Prostate gland (tissue), 2 donors: Measurements from ENCODE around the gene NCK1. TPM values are rescaled to one million over a fixed set of nuclear protein-coding genes. Genes with fewer than 3 reads are reported as not detected.

Experiments
- DNase-seq: peaks from one replicate; pipeline ENCODE4 v3.0.0-alpha.2; 2019; ENCODE audit warnings: low spot score
- H3K27ac ChIP-seq, 2 donors: fragments of 200-600 bp; sonication (generic); 2 replicates each; pipeline ENCODE4 v1.5.1; 2017 to 2019
- H3K27me3 ChIP-seq: fragments of 200-600 bp; sonication (generic); replicated peaks from 2 replicates; pipeline ENCODE4 v1.5.1; 2019; ENCODE audit not compliant: insufficient read depth
- H3K36me3 ChIP-seq, 2 donors: fragments of 200-600 bp; sonication (generic); 1 replicate in 1 of 2; 2 replicates in 1 of 2; pipeline versions ENCODE4 v1.5.1 to v1.8.1; 2017 to 2019
- H3K4me1 ChIP-seq: fragments of 200-600 bp; sonication (generic); replicated peaks from 2 replicates; pipeline ENCODE4 v1.5.1; 2019
- H3K4me3 ChIP-seq, 2 donors: fragments of 200-600 bp; sonication (generic); 2 replicates each; pipeline ENCODE4 v1.5.1; 2017 to 2019
- H3K9me3 ChIP-seq: fragments of 200-600 bp; sonication (generic); 2 replicates; pipeline ENCODE4 v1.5.1; 2017
- POLR2A ChIP-seq: fragments of 450-650 bp; IDR thresholded peaks from one replicate; pipeline ENCODE4 v1.6.1; 2016; ENCODE audit warnings: antibody characterized with exemption, mild to moderate bottlenecking
- POLR2AphosphoS5 ChIP-seq: sonication (generic); formaldehyde crosslinking; IDR thresholded peaks from one replicate; pipeline ENCODE4 v1.6.1; 2017; ENCODE audit warnings: antibody characterized with exemption
- WGBS: methylation state at CpG from one replicate; pipeline ENCODE4 v1.1.5; 2018; 5-methylcytosine and 5-hydroxymethylcytosine counted together
- intact Hi-C: fragments of 100-400 bp; cut with DNase I; formaldehyde crosslinking; loops from one replicate; pipeline ENCODE4 v1.14.2; 2022
- total RNA-seq, 2 donors: library from RNA; depleted of rRNA; stranded (reverse); fragments of >200 nt; gene quantifications; one replicate each; pipeline ENCODE4 v1.1.0, GENCODE V29; 2016
- TF ChIP-seq, protein P1 (sequence below), 4 experiments: fragments of 200-600 bp in 2 of 4; fragments of 450-650 bp in 2 of 4; sonication (generic) in 2 of 4; IDR thresholded peaks; 1 replicate in 3 of 4; 2 replicates in 1 of 4; pipeline ENCODE4 v1.5.1; 2016 to 2019; ENCODE audit warnings: antibody characterized with exemption in 4 of 4, mild to moderate bottlenecking in 2 of 4, moderate library complexity in 2 of 4

NCK1 gene
- total RNA-seq, 2 donors from 2014 or later = 23.3 to 35.6 TPM

DNA sequence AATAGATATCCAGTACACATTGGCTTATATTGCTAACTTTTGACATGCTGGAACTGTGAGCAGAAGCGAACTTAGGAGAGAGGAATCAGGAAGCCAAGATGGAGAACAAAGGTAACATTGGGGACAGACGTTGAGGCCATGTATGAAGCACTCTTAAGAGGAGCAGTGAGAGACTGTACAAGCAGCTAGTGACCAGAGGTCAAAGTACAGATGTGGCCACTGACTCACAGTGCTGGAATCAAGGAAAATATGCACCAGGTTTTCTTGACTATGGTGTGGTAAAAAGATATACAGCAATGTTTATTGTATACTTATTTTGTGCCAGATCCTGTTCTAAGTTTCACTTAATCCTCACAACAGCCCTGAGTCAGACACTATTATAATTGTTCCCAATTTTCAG lies 93.8 kb downstream of the NCK1 start:
- Histone ChIP-seq H3K9me3 (no peaks in the 10 kb centered on the region), H3K4me1 (no peaks in the 10 kb centered on the region), H3K27ac (no peak overlapping the region), H3K27me3 (no peaks in the 10 kb centered on the region), H3K4me3 (no peak overlapping the region), H3K36me3 (no peaks in the 10 kb centered on the region)
- WGBS = 81% methylated on average over 2 of the region's 2 CpGs
- no peak for TF ChIP-seq POLR2A
- TF ChIP-seq, protein P1, sequence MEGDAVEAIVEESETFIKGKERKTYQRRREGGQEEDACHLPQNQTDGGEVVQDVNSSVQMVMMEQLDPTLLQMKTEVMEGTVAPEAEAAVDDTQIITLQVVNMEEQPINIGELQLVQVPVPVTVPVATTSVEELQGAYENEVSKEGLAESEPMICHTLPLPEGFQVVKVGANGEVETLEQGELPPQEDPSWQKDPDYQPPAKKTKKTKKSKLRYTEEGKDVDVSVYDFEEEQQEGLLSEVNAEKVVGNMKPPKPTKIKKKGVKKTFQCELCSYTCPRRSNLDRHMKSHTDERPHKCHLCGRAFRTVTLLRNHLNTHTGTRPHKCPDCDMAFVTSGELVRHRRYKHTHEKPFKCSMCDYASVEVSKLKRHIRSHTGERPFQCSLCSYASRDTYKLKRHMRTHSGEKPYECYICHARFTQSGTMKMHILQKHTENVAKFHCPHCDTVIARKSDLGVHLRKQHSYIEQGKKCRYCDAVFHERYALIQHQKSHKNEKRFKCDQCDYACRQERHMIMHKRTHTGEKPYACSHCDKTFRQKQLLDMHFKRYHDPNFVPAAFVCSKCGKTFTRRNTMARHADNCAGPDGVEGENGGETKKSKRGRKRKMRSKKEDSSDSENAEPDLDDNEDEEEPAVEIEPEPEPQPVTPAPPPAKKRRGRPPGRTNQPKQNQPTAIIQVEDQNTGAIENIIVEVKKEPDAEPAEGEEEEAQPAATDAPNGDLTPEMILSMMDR (IDR thresholded peaks at IDR 0.05) = no peak
- TF ChIP-seq POLR2AphosphoS5 = no peak
- intact Hi-C loops = no loop called here
- DNase-seq = no peak

DNA sequence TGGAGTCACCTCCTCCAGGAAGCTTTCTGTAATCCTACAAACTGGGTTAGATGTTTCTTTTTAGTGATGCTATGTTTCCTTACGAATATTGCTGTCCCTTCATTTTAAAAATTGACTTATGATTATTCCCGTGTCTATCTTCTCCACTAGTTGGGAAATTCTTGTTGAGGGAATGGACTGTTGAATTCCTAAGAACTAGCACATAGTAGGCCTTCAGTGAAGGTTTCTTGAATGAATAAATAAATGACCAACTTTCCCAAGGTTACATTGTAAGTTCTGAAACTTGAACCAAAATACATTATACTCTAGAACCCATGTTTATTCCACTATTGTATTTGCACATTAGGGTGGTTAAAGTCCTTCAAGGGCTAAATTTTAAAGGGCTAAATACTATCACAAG lies 95.0 kb downstream of the NCK1 start:
- no peak for DNase-seq
- Histone ChIP-seq H3K27ac (no peak overlapping the region), H3K27me3 (no peaks in the 10 kb centered on the region), H3K9me3 (no peaks in the 10 kb centered on the region), H3K4me1 (no peaks in the 10 kb centered on the region), H3K36me3 (no peaks in the 10 kb centered on the region), H3K4me3 (no peak overlapping the region)
- intact Hi-C loops = no loop called here
- WGBS = 99% methylated on average over 2 of the region's 2 CpGs
- TF ChIP-seq, protein P1 (IDR thresholded peaks at IDR 0.05) = no peak
- TF ChIP-seq POLR2AphosphoS5 (no peak), POLR2A (no peak)

DNA sequence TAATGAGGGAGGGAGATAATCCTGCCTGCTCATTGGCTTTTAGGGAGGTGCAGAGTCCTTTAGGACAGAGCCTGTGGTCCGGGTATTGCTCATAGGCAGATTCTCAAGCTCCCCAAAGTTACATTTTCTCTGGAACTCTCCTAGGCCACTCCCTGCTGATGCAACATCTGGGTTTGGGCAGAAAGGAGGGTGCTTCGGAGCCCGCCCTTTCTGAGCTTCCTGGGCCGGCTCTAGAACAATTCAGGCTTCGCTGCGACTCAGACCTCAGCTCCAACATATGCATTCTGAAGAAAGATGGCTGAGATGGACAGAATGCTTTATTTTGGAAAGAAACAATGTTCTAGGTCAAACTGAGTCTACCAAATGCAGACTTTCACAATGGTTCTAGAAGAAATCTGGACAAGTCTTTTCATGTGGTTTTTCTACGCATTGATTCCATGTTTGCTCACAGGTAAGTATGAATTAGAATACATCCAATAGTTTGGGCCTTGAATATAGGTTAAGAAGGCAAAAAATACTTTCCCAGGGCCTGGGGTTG lies 95.8 kb downstream of the NCK1 start, which contains the start of gene IL20RB:
IL20RB (plus strand) TSS at position 233 of the 538 bp plus-strand sequence; CDS start at position 364, 131 bp downstream.
- no peak for DNase-seq
- Histone ChIP-seq H3K36me3 (no peaks in the 10 kb centered on the region), H3K27me3 (no peaks in the 10 kb centered on the region), H3K27ac (no peak within 1 kb of the TSS), H3K9me3 (no peaks in the 10 kb centered on the region), H3K4me3 (no peak within 1 kb of the TSS), H3K4me1 (no peaks in the 10 kb centered on the region)
- intact Hi-C loops = no loop called here
- TF ChIP-seq, protein P1 (IDR thresholded peaks at IDR 0.05) = no peak
- no peak for TF ChIP-seq POLR2AphosphoS5
- TF ChIP-seq POLR2A = no peak
- WGBS = 89% methylated on average over 7 of the region's 7 CpGs

DNA sequence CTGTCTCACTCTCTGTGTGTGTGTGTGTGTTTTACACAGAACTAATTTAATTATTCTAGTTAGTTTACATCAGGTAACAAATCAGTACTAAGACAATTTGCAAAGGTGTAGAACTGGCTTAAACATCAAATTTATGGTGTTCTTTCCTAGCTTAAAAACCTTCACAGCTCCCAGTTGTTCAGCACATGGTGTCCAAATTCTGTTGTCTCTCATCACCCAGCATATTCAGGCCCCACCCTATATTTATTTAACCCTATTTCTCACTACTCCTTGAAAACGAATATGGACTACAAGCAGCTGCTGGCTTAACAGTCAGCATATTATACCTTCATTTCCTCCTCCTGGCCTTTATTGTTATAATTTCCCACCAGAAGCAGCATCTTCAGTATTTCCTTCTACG lies 96.9 kb downstream of the NCK1 start:
- WGBS = 44% methylated on average over 2 of the region's 2 CpGs
- TF ChIP-seq POLR2AphosphoS5 = no peak
- no peak for TF ChIP-seq POLR2A
- intact Hi-C loops = no loop called here
- no peak overlapping the region for H3K27ac ChIP-seq
- H3K4me1 ChIP-seq = no peaks in the 10 kb centered on the region
- no peaks in the 10 kb centered on the region for H3K36me3 ChIP-seq
- no peak overlapping the region for H3K4me3 ChIP-seq
- no peak for DNase-seq
- no peaks in the 10 kb centered on the region for H3K27me3 ChIP-seq
- H3K9me3 ChIP-seq = no peaks in the 10 kb centered on the region

DNA sequence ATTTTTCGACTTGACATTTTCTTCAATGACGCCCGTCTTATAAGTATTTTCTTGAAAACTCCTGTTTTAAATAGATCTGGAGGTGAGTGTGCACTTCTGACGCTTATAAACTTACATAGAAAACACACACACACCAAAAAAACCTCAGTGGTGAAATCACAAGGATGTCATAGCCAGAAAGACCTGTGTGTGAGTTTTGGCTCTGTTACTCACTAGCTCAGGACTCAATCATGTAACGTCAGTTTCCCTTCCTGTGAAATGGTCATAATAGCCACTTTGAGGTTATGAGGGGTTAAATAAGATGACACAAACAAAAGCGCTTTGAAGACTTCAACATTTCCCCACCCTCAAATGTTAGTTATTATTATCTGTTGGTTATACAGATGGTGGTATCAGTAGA lies 97.6 kb downstream of the NCK1 start:
- no peaks in the 10 kb centered on the region for H3K36me3 ChIP-seq
- no peaks in the 10 kb centered on the region for H3K4me1 ChIP-seq
- intact Hi-C loops = no loop called here
- no peak overlapping the region for H3K27ac ChIP-seq
- H3K27me3 ChIP-seq = no peaks in the 10 kb centered on the region
- H3K9me3 ChIP-seq = no peaks in the 10 kb centered on the region
- TF ChIP-seq POLR2AphosphoS5 = no peak
- TF ChIP-seq, protein P1 (IDR thresholded peaks at IDR 0.05) = no peak
- no peak for TF ChIP-seq POLR2A
- WGBS = 95% methylated on average over 6 of the region's 6 CpGs
- no peak overlapping the region for H3K4me3 ChIP-seq
- DNase-seq = no peak
